HG03060 (cell line): Measurements from ENCODE around the gene KIF6.
A peak's percentile ranks its signal among the peaks of the same experiment; 100 is the strongest.

Source experiments
- ATAC-seq: cut with Tn5 transposase; IDR thresholded peaks from one replicate; pipeline ENCODE4 v1.9.1; 2021; ENCODE audit warnings: low read depth, moderate number of reproducible peaks; ENCODE audit not compliant: unreplicated experiment

The KIF6 gene

GRCh38 chr6:39362487-39362865, 362.7 kb downstream of the KIF6 start:
- no peak for ATAC-seq

- ATAC-seq = no peak
These were observed 363.3 kb downstream of the KIF6 start for GRCh38 chr6:39361657-39362486.

- no peak for ATAC-seq
These were observed 364.8 kb downstream of the KIF6 start for GRCh38 chr6:39360378-39360777.

GRCh38 chr6:39357998-39358686, 367.1 kb downstream of the KIF6 start:
- ATAC-seq = no peak

GRCh38 chr6:39353698-39354315, 371.4 kb downstream of the KIF6 start:
- no peak for ATAC-seq

- no peak for ATAC-seq
These were observed 374.3 kb downstream of the KIF6 start for GRCh38 chr6:39350723-39351505.

- no peak for ATAC-seq
These were observed 376.5 kb downstream of the KIF6 start for GRCh38 chr6:39348740-39349139.

- peak; percentile 52 for ATAC-seq
These were observed 377.2 kb downstream of the KIF6 start for GRCh38 chr6:39347906-39348585.

GRCh38 chr6:39347206-39347605, 378.0 kb downstream of the KIF6 start:
- no peak for ATAC-seq

GRCh38 chr6:39344821-39345280, 380.4 kb downstream of the KIF6 start:
- no peak for ATAC-seq

GRCh38 chr6:39343396-39343870, 381.8 kb downstream of the KIF6 start:
- ATAC-seq = no peak

GRCh38 chr6:39342692-39343395, 382.4 kb downstream of the KIF6 start:
- no peak for ATAC-seq

- no peak for ATAC-seq
These were observed 383.3 kb downstream of the KIF6 start for GRCh38 chr6:39341937-39342336.

GRCh38 chr6:39341352-39341751, 383.9 kb downstream of the KIF6 start:
- ATAC-seq = no peak

GRCh38 chr6:39339868-39340550, 385.2 kb downstream of the KIF6 start:
- ATAC-seq = no peak

GRCh38 chr6:39339096-39339867, 385.9 kb downstream of the KIF6 start:
- no peak for ATAC-seq

- ATAC-seq = no peak
These were observed 386.8 kb downstream of the KIF6 start for GRCh38 chr6:39338397-39338796.
